GM18498 (cell line): Measurements from ENCODE around the gene ZNF777.
"Not testable (repeated sequence)": the region's sequence is repeated elsewhere in the genome, so short reads cannot be mapped to it uniquely, and the experiment has no call there.

Source experiments
- ATAC-seq: cut with Tn5 transposase; IDR thresholded peaks from one replicate; pipeline ENCODE4 v1.9.1; 2021; ENCODE audit warnings: mild to moderate bottlenecking, moderate library complexity; ENCODE audit not compliant: unreplicated experiment

The ZNF777 gene

GRCh38 chr7:149460493-149461277 is at the start of gene ZNF777:
TSS of gene ZNF777 (minus strand) at chr7:149461062. CDS start at chr7:149456022, 5,040 bp downstream.
- peak; percentile 98 for ATAC-seq

- ATAC-seq: no peak
Measured at GRCh38 chr7:149510248-149510647, 49.4 kb upstream of the ZNF777 start.

- ATAC-seq: no peak
Measured at GRCh38 chr7:149509774-149510173, 48.9 kb upstream of the ZNF777 start.

- ATAC-seq: no peak
Measured at GRCh38 chr7:149505551-149505950, 44.7 kb upstream of the ZNF777 start.

GRCh38 chr7:149501651-149502050 is 40.8 kb upstream of the ZNF777 start:
- ATAC-seq: no peak

- ATAC-seq: no peak
Measured at GRCh38 chr7:149500910-149501309, 40.0 kb upstream of the ZNF777 start.

- ATAC-seq: no peak
Measured at GRCh38 chr7:149500201-149500600, 39.3 kb upstream of the ZNF777 start.

- no peak for ATAC-seq
Measured at GRCh38 chr7:149498811-149499210, 37.9 kb upstream of the ZNF777 start.

GRCh38 chr7:149497467-149498261 is 36.8 kb upstream of the ZNF777 start, which contains the start of gene ZNF746:
TSS of gene ZNF746 (minus strand) at chr7:149497809. CDS start at chr7:149497536, 273 bp downstream.
- peak; percentile 97 for ATAC-seq

GRCh38 chr7:149496642-149497391 is 36.0 kb upstream of the ZNF777 start:
- ATAC-seq: peak; percentile 43

- ATAC-seq: no peak
Measured at GRCh38 chr7:149495785-149496641, 35.2 kb upstream of the ZNF777 start.

GRCh38 chr7:149494738-149495368 is 34.0 kb upstream of the ZNF777 start:
- no peak for ATAC-seq

GRCh38 chr7:149493975-149494374 is 33.1 kb upstream of the ZNF777 start:
- not testable (repeated sequence) for ATAC-seq

- ATAC-seq: no peak
Measured at GRCh38 chr7:149493366-149493765, 32.5 kb upstream of the ZNF777 start.

GRCh38 chr7:149490083-149490760 is 29.4 kb upstream of the ZNF777 start:
- ATAC-seq: no peak

- ATAC-seq: no peak
Measured at GRCh38 chr7:149489391-149490024, 28.6 kb upstream of the ZNF777 start.

- ATAC-seq: no peak
Measured at GRCh38 chr7:149479568-149479967, 18.7 kb upstream of the ZNF777 start.

- ATAC-seq: no peak
Measured at GRCh38 chr7:149478754-149479153, 17.9 kb upstream of the ZNF777 start.
